GM12878 (cell line): ENCODE results near the gene HAGHL. TPM values are rescaled to one million over a fixed set of nuclear protein-coding genes. Genes with fewer than 3 reads are reported as not detected.

Experiments
- ATAC-seq: fragments of 200-7000 bp; cut with Tn5 transposase; 3 replicates; pipeline ENCODE4 v1.9.1; 2020; ENCODE audit warnings: mild to moderate bottlenecking, moderate library complexity
- BruUV-seq: library from RNA; stranded (reverse); fragments of 400-500 nt; replicated peaks from 2 replicates; lab custom pipeline; 2021; lab: Mats Ljungman, UMichigan
- CTCF ChIA-PET: fragments of 300-600 bp; sonication (Branson Sonifier 250); formaldehyde crosslinking; extraction: SDS; loops from one replicate; lab custom pipeline; 2021; ENCODE audit warnings: inconsistent platforms; lab: Yijun Ruan, JAX
- POLR2A ChIA-PET: fragments of 350-600 bp; formaldehyde crosslinking; extraction: SDS; loops from one replicate; lab custom pipeline; 2021; ENCODE audit warnings: inconsistent platforms; lab: Charles Lee
- RAD21 ChIA-PET: fragments of 300-600 bp; sonication (Branson Sonifier 250); formaldehyde crosslinking; loops from one replicate; lab custom pipeline; 2023; ENCODE audit warnings: antibody characterized with exemption; ENCODE audit not compliant: unreplicated experiment; lab: Charles Lee
- SMC1A ChIA-PET: fragments of 300-600 bp; sonication (Branson Sonifier 250); formaldehyde crosslinking; loops from one replicate; lab custom pipeline; 2023; ENCODE audit not compliant: unreplicated experiment, uncharacterized antibody; lab: Charles Lee
- DNase-seq: peaks from one replicate; pipeline ENCODE4 v3.0.0-alpha.2; 2011; ENCODE audit warnings: low read depth, low spot score
- FAIRE-seq: peaks from 3 replicates; lab custom pipeline; 2011; peaks lifted over from hg19 to GRCh38; lab: Jason Lieb, UNC
- H2AFZ ChIP-seq: 2 replicates; pipeline ENCODE4 v1.6.0; 2011; ENCODE audit warnings: low read depth, low read length, control low read depth; ENCODE audit not compliant: control insufficient read depth
- H3K27ac ChIP-seq: 2 replicates; pipeline ENCODE4 v1.5.1; 2011; ENCODE audit warnings: control low read depth; ENCODE audit not compliant: control insufficient read depth, insufficient read depth
- H3K27me3 ChIP-seq, 2 experiments: replicated peaks in 1 of 2; 2 replicates each; pipeline versions ENCODE4 v1.6.0 to v1.6.1; 2011; ENCODE audit warnings: low read length in 1 of 2; ENCODE audit not compliant: control insufficient read depth in 2 of 2, insufficient read depth in 2 of 2
- H3K36me3 ChIP-seq, 2 experiments: 2 replicates each; pipeline ENCODE4 v1.5.1; 2011; ENCODE audit warnings: low read length in 1 of 2; ENCODE audit not compliant: control insufficient read depth in 2 of 2, insufficient read depth in 2 of 2
- H3K4me1 ChIP-seq: 2 replicates; pipeline ENCODE4 v1.6.1; 2011; ENCODE audit warnings: mild to moderate bottlenecking, low read length, moderate library complexity, mixed read lengths; ENCODE audit not compliant: control insufficient read depth, insufficient read depth
- H3K4me2 ChIP-seq: 2 replicates; pipeline ENCODE4 v1.6.0; 2011; ENCODE audit warnings: control low read depth; ENCODE audit not compliant: control insufficient read depth, insufficient read depth
- H3K4me3 ChIP-seq: fragments of 200-600 bp; sonication (generic); 2 replicates; pipeline ENCODE4 v1.5.1; 2016
- H3K79me2 ChIP-seq: 2 replicates; pipeline ENCODE4 v1.6.0; 2011; ENCODE audit warnings: low read length; ENCODE audit not compliant: control insufficient read depth, insufficient read depth
- H3K9ac ChIP-seq: 2 replicates; pipeline ENCODE4 v1.8.0; 2011; ENCODE audit warnings: low read length, control low read depth, mixed read lengths; ENCODE audit not compliant: control insufficient read depth, insufficient read depth
- H3K9me3 ChIP-seq: replicated peaks from 3 replicates; pipeline ENCODE4 v1.5.1; 2011; ENCODE audit warnings: mild to moderate bottlenecking, low read length; ENCODE audit not compliant: control insufficient read depth, insufficient read depth
- H4K20me1 ChIP-seq: 2 replicates; pipeline ENCODE4 v1.6.0; 2011; ENCODE audit not compliant: control insufficient read depth, insufficient read depth
- LARP7 ChIP-seq: fragments of 450-650 bp; IDR thresholded peaks from 2 replicates; pipeline ENCODE4 v1.6.1; 2017; ENCODE audit warnings: mild to moderate bottlenecking
- NFYA ChIP-seq: IDR thresholded peaks from 2 replicates; pipeline ENCODE4 v1.6.1; 2011; ENCODE audit warnings: low read depth, mild to moderate bottlenecking, low read length, improper control_type of control experiment, borderline replicate concordance
- SMC3 ChIP-seq: IDR thresholded peaks from 2 replicates; pipeline ENCODE4 v1.6.1; 2011; ENCODE audit warnings: low read length, improper control_type of control experiment, borderline replicate concordance
- SRF ChIP-seq, 2 experiments: IDR thresholded peaks; 2 replicates each; pipeline ENCODE4 v1.6.1; 2011; ENCODE audit warnings: low read depth in 2 of 2, low read length in 2 of 2, mild to moderate bottlenecking in 1 of 2, moderate library complexity in 1 of 2
- TAF1 ChIP-seq: IDR thresholded peaks from 2 replicates; pipeline ENCODE4 v1.6.1; 2011; ENCODE audit warnings: mild to moderate bottlenecking, low read depth, low read length, borderline replicate concordance
- ZSCAN29 ChIP-seq: fragments of 450-650 bp; IDR thresholded peaks from 2 replicates; pipeline ENCODE4 v1.6.1; 2017; ENCODE audit warnings: mild to moderate bottlenecking, moderate library complexity
- WGBS: methylation state at CpG from one replicate; pipeline ENCODE4 v1.1.6; 2016; ENCODE audit warnings: low lambda C conversion rate; ENCODE audit not compliant: insufficient replicate concordance, insufficient coverage; ENCODE audit errors: missing lambda C conversion rate; 5-methylcytosine and 5-hydroxymethylcytosine counted together
- in situ Hi-C: fragments of 300-500 bp; cut with MboI; formaldehyde crosslinking; loops from 9 replicates; pipeline ENCODE4 v1.14.3; 2018; ENCODE audit warnings: mixed read lengths
- intact Hi-C: fragments of 100-400 bp; cut with micrococcal nuclease; formaldehyde crosslinking; loops from one replicate; pipeline ENCODE4 v1.14.2; 2022; ENCODE audit not compliant: unreplicated experiment
- polyA plus RNA-seq, 11 experiments: library from polyadenylated mRNA; depleted of rRNA in 4 of 11; unstranded in 6 of 11; stranded (reverse) in 5 of 11; fragments of >200 nt; fragmentation: Nextera tagmentation in 4 of 11; fragmentation: Illumina TruSeq in 1 of 11; extraction: Ambion mirVana in 4 of 11; extraction: Trizol in 1 of 11; gene quantifications; 1 replicate in 1 of 11; 2 replicates in 10 of 11; pipeline versions ENCODE4 v1.2.1 to v1.2.3, GENCODE V29; 2011 to 2016; ENCODE audit warnings: inconsistent platforms in 2 of 11, missing spikeins in 2 of 11, low read depth in 1 of 11
- total RNA-seq, 4 experiments: library from RNA; depleted of rRNA in 3 of 4; stranded (reverse); fragments of >200 nt in 3 of 4; fragmentation: Illumina TruSeq in 1 of 4; extraction: Trizol in 1 of 4; gene quantifications; 2 replicates each; pipeline versions ENCODE4 v1.2.1 to v1.2.3, GENCODE V29; 2013 to 2021
- TF ChIP-seq, protein P1 (sequence below): IDR thresholded peaks from 2 replicates; pipeline ENCODE4 v1.6.1; 2012; ENCODE audit warnings: low read depth, low read length, improper control_type of control experiment
- TF ChIP-seq, protein P2 (sequence below): fragments of 450-650 bp; IDR thresholded peaks from 2 replicates; pipeline ENCODE4 v1.6.1; 2018; ENCODE audit warnings: borderline replicate concordance, mild to moderate bottlenecking; ENCODE audit not compliant: partially characterized antibody
- TF ChIP-seq, protein P3 (sequence below): IDR thresholded peaks from 2 replicates; pipeline ENCODE4 v1.6.1; 2012; ENCODE audit warnings: low read depth, low read length, improper control_type of control experiment

The HAGHL gene
- total and polyA plus RNA-seq, 10 of the 15 experiments (the other 5 are each of a cell fraction or from before 2014, with no cell fraction given) = 0.23 to 44.6 (median 16.4) TPM

DNA sequence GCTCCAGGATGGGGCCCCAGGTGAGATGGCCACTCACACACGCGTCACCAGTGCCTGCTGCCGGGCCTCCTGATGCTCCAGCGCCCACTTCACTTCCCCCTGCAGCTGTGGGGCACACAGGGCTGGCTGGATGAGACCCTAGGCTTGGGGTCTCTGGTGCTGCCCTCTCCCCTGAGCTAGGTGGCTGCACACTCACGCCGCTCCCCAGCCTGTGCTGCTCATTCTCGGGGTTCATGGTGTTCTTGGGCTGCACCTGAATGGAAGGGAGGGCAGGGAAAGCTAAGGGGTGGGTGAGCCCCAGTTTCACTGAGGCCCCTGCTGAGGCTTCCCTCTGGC lies 1.9 kb upstream of the HAGHL start:
- FAIRE-seq = no peak
- POLR2A ChIA-PET = interaction anchor here (6.3 kb wide), 1 partner anchor 13 kb away, joined by 60 read pairs; the partner anchor contains the start of gene CIAO3
- no peaks in the 10 kb centered on the region; the same call in none of the 2 replicates for H3K79me2 ChIP-seq
- H3K9ac ChIP-seq = no peak overlapping the region
- no peaks in the 10 kb centered on the region for H4K20me1 ChIP-seq
- ATAC-seq = no peak
- no peak overlapping the region for H3K4me2 ChIP-seq
- H2AFZ ChIP-seq = no peak overlapping the region
- no peaks in the 10 kb centered on the region for H3K27me3 ChIP-seq
- WGBS = 73% methylated on average over 7 of the region's 7 CpGs
- SMC1A ChIA-PET = interaction anchor here (1.7 kb wide), 2 partner anchors 10 to 13 kb away, joined by 3 to 5 read pairs; partner anchors contain the start of gene METRN
- H3K27ac ChIP-seq = no peak overlapping the region
- in situ Hi-C loops (no loop called here), intact Hi-C loops (no loop called here)
- no TSS peak for BruUV-seq
- H3K4me1 ChIP-seq = peaks cover 14% of the 10 kb centered on the region
- H3K4me3 ChIP-seq = no peak overlapping the region
- H3K36me3 ChIP-seq = no peaks in the 10 kb centered on the region; a peak in 1 of 4 replicates
- no peaks in the 10 kb centered on the region for H3K9me3 ChIP-seq
- CTCF ChIA-PET = interaction anchor here (1.0 to 1.7 kb wide), 2 partner anchors 13 to 15 kb away, joined by 3 to 5 read pairs; no protein-coding TSS in a partner anchor
- TF ChIP-seq TAF1 (no peak), SRF (IDR thresholded peaks at IDR 0.05; ENCODE audit: low read depth in 2 of 2, low read length in 2 of 2) (no peak), SMC3 (no peak), NFYA (no peak), LARP7 (no peak), ZSCAN29 (no peak)
- TF ChIP-seq, protein P1, sequence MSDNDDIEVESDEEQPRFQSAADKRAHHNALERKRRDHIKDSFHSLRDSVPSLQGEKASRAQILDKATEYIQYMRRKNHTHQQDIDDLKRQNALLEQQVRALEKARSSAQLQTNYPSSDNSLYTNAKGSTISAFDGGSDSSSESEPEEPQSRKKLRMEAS = no peak
- TF ChIP-seq, protein P2, sequence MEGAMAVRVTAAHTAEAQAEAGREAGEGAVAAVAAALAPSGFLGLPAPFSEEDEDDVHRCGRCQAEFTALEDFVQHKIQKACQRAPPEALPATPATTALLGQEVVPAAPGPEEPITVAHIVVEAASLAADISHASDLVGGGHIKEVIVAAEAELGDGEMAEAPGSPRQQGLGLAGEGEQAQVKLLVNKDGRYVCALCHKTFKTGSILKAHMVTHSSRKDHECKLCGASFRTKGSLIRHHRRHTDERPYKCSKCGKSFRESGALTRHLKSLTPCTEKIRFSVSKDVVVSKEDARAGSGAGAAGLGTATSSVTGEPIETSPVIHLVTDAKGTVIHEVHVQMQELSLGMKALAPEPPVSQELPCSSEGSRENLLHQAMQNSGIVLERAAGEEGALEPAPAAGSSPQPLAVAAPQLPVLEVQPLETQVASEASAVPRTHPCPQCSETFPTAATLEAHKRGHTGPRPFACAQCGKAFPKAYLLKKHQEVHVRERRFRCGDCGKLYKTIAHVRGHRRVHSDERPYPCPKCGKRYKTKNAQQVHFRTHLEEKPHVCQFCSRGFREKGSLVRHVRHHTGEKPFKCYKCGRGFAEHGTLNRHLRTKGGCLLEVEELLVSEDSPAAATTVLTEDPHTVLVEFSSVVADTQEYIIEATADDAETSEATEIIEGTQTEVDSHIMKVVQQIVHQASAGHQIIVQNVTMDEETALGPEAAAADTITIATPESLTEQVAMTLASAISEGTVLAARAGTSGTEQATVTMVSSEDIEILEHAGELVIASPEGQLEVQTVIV = no peak
- TF ChIP-seq, protein P3, sequence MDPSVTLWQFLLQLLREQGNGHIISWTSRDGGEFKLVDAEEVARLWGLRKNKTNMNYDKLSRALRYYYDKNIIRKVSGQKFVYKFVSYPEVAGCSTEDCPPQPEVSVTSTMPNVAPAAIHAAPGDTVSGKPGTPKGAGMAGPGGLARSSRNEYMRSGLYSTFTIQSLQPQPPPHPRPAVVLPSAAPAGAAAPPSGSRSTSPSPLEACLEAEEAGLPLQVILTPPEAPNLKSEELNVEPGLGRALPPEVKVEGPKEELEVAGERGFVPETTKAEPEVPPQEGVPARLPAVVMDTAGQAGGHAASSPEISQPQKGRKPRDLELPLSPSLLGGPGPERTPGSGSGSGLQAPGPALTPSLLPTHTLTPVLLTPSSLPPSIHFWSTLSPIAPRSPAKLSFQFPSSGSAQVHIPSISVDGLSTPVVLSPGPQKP = no peak
- DNase-seq = no peak
- RAD21 ChIA-PET = interaction anchor here (0.5 to 2.3 kb wide), 2 partner anchors 12 to 13 kb away, joined by 3 to 6 read pairs; no protein-coding TSS in a partner anchor
